MM.1S (cell line): Measurements from ENCODE around the gene CCDC138.

Experiments
- CTCF ChIP-seq: fragments of 300-600 bp; sonication (generic); IDR thresholded peaks from 2 replicates; pipeline ENCODE4 v1.5.1; 2016; ENCODE audit warnings: antibody characterized with exemption, low read length, mixed read lengths
- EZH2 ChIP-seq: fragments of 300-600 bp; sonication (generic); optimal IDR thresholded peaks from 2 replicates; pipeline ENCODE3; 2017; ENCODE audit warnings: low read depth, mild to moderate bottlenecking, antibody characterized with exemption, low read length, mixed read lengths
- EZH2phosphoT487 ChIP-seq: fragments of 300-600 bp; sonication (generic); IDR thresholded peaks from 2 replicates; pipeline ENCODE4 v1.6.1; 2018; ENCODE audit warnings: antibody characterized with exemption, low read length

GRCh38 chr2:108924580-108925251 is 138.1 kb downstream of the CCDC138 start:
- TF ChIP-seq CTCF (no peak), EZH2 (no peak), EZH2phosphoT487 (no peak)
